DMS 273 (cell line): ENCODE measurements around the gene PLXND1.

Experiments used
- DNase-seq: peaks from one replicate; lab custom pipeline; 2025; ENCODE audit not compliant: unreplicated experiment; lab: John Stamatoyannopoulos, UW

PLXND1 gene

GRCh38 chr3:129564981-129565644, 41.4 kb downstream of the PLXND1 start:
- no peak for DNase-seq

DNA sequence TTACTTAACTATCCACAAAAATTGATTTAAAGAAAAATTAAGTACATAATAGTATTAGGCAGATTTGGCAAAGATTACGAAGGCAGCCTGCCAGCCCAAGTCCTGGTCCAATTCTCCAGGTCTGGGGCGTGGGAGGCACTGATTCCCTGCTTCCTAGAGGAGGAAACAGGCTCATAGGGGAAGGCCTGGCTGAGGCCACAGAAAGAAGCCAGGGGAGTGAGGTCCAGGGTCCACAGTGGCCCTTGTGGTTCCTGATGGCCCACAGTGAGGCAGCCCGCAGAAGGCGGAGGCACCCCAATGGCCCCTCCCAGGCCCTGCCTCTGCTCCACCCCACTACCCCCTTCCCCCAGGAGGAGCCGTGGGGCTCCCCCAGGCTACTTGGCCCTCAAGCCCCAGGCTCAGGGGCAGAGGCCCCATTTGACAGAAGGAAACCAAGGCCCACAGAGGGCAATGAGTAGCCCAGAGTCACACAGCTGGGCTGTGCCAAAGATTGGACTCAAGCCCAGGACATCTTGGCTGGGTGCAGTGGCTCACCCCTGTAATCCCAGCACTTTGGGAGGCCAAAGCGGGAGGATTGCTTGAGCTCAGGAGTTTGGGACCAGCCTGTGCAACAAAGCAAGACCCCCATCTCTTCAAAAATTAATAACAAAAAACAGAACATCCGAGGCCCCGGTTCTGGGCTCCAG, 42.5 kb downstream of the PLXND1 start:
- DNase-seq, result peak; percentile 43

GRCh38 chr3:129563332-129563731, 43.1 kb downstream of the PLXND1 start:
- DNase-seq, result no peak

GRCh38 chr3:129562803-129563202, 43.7 kb downstream of the PLXND1 start:
- DNase-seq, result no peak

- no peak for DNase-seq
Observed at GRCh38 chr3:129561619-129562248, 44.7 kb downstream of the PLXND1 start.

DNA sequence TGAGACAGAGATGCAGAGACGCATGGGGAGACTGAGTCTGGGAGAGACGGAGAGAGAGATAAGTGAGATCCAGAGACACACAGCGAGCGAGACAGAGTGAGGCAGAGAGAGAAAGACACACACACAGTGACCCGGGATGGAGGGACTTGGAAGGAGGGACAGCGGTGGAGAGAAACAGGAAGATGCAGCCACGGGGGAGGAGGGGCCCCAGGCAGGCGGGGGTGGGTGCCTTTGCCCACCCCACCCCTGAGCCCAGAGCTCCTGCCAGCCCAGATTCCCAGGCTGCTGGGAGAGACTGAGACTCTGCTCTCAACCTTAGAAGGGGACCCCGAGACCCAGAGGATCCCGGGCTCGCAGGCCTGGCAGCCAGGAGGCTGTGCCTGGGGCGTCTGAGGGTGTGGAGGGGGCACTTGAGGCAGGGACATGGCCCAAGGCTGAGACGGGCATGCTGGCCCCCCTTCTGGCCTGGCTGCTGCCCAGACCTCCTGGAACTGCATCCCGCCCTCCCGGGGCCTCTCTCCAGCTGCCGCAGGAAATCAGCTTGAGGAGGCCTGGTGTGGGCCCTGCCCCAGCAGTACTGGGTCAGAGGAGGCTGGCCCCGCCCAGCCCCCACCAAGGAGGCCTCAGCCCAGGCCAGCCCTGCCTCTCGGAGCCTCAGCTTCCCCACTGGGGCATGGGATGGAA, 45.4 kb downstream of the PLXND1 start:
- peak; percentile 88 for DNase-seq

GRCh38 chr3:129560269-129560787, 46.1 kb downstream of the PLXND1 start:
- no peak for DNase-seq

DNA sequence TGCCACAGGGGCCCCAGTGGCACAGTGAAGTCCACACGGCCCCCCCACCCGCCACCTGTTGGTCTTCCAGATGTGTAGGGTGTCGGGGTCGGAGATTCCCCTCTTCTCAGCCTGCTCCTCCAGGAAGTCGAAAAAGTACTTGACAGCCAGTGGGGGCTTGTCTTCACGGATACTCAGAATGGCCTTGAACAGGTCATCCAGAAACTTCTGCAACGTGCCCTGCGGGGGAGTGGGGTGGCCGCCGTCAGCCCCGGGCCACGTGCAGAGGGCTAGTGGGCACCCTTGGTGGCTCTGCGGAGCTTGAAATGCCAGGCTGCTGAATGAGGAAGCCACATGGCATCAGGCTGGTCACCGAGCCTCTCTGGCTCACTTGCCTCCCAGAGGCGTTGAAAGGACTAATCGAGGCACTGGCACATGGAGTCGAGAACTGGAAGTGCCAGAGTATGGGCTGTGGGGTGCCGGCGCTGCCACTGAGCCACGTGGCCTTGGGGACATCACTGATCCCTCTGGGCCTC, 46.9 kb downstream of the PLXND1 start:
- no peak for DNase-seq

- DNase-seq, result no peak
Observed at GRCh38 chr3:129558772-129559564, 47.5 kb downstream of the PLXND1 start.

GRCh38 chr3:129558081-129558771, 48.2 kb downstream of the PLXND1 start:
- DNase-seq, result no peak

GRCh38 chr3:129557548-129557894, 49.0 kb downstream of the PLXND1 start:
- DNase-seq, result no peak

- no peak for DNase-seq
Observed at GRCh38 chr3:129556890-129557547, 49.5 kb downstream of the PLXND1 start.

DNA sequence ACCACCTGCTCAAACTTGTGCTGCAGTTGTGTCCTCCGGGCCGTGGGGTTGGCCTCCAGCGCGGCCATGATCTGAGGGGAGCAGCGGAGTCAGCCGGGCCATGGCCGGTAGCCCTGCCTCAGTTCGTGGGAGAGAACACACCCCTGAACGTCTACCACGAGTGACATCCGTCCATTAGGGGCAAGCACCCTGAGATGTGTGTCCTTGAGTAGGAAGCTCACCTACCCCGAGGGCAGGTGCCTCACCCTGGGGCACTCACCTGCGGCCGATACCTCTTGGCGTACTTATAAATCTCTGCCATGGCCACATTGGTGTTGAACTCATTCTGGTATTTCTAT, 50.1 kb downstream of the PLXND1 start:
- DNase-seq, result no peak

DNA sequence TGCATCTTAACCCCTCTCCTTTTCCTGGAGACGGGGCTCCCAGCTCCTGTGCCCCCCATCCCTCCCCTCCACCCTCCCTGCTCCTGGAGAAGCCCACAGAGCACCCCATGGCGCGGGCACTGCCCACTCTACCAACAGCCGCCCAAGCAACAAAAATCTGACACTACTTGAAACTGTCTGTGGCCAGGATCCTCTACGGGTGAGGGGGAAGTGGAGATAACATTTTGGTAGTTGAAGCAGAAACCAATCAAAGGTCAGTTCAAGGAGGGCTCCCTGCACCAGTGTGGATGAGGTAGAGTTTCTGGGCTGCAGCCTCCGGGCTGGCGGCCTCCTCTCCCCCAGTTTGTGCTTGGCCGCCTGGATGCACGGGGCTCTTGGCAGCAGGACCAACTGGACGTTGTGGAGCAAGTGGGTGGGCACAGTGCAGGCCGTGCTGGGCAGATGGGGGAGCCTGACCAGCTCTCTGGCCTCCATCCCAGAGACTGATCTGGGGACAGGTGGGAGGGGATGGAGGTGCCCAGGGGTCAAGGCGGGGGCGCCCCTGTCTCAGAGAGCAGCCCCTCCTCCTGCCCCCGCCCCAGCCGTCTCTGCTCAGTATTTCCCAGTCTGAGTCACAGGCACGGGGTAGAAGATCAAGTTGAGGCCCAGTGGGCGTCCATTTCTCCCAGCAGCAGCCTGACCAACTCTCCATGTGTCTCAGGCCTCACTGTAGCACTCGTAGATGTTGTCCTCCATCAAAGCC, 50.7 kb downstream of the PLXND1 start:
- no peak for DNase-seq

- no peak for DNase-seq
Observed at GRCh38 chr3:129555153-129555550, 51.3 kb downstream of the PLXND1 start.

GRCh38 chr3:129554356-129555152, 51.9 kb downstream of the PLXND1 start:
- DNase-seq, result peak; percentile 47

DNA sequence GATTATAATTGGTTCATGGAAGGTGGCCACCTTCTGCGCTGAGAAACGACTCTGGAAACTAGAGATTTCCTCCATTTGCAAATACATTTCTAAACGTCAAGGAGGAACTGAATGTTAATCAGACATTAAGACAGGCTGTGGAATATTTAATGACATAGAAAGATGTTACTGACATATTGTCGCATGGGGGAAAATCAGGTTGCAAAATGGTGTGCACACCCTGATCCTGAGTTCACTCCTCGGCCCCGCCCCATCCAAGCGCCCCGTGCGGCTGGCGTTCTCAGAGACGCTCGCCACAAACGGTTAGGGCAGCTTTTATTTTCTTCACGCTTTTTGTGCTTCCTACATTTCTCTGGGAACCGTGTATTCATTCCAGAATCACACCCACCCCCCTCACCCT, 52.8 kb downstream of the PLXND1 start:
- peak; percentile 84 for DNase-seq

- DNase-seq, result peak; percentile 52
Observed at GRCh38 chr3:129553171-129553570, 53.3 kb downstream of the PLXND1 start.
